Upper lobe of left lung (tissue), 6 donors: ENCODE measurements around the gene EPB41L3. TPM values are rescaled to one million over a fixed set of nuclear protein-coding genes. Genes with fewer than 3 reads are reported as not detected.
A peak's percentile ranks its signal among the peaks of the same experiment; 100 is the strongest.

ENCODE experiments used
- ATAC-seq, 2 donors: fragments of 200-7000 bp; cut with Tn5 transposase; one replicate each; pipeline ENCODE4 v1.9.1; 2022; ENCODE audit warnings: mild to moderate bottlenecking in 2 of 2, moderate library complexity in 2 of 2; ENCODE audit not compliant: low FRiP score in 2 of 2
- DNase-seq, 2 donors: peaks; one replicate each; pipeline ENCODE4 v3.0.0-alpha.2; 2019 to 2020
- H3K27ac ChIP-seq, 4 donors: fragments of 200-600 bp; sonication (generic); one replicate each; pipeline ENCODE4 v1.5.1; 2016 to 2019
- H3K27me3 ChIP-seq, 4 donors: fragments of 200-600 bp; sonication (generic); one replicate each; pipeline ENCODE4 v1.5.1; 2017 to 2019
- H3K36me3 ChIP-seq, 4 donors: fragments of 200-600 bp; sonication (generic); one replicate each; pipeline ENCODE4 v1.5.1; 2016 to 2019
- H3K4me1 ChIP-seq, 4 donors: fragments of 200-600 bp; sonication (generic); one replicate each; pipeline ENCODE4 v1.5.1; 2018 to 2019
- H3K4me3 ChIP-seq, 4 donors: fragments of 200-600 bp; sonication (generic); one replicate each; pipeline ENCODE4 v1.5.1; 2017 to 2019; ENCODE audit warnings: mild to moderate bottlenecking in 2 of 4, moderate library complexity in 1 of 4
- H3K9me3 ChIP-seq, 4 donors: fragments of 200-600 bp; sonication (generic); one replicate each; pipeline ENCODE4 v1.5.1; 2018 to 2019
- EP300 ChIP-seq, 4 donors: sonication (generic); formaldehyde crosslinking; IDR thresholded peaks; one replicate each; pipeline ENCODE4 v1.5.1; 2017; ENCODE audit warnings: antibody characterized with exemption in 4 of 4, control low read depth in 2 of 4
- POLR2A ChIP-seq, 4 donors: fragments of 450-650 bp; IDR thresholded peaks; one replicate each; pipeline ENCODE4 v1.5.1; 2016 to 2017; ENCODE audit warnings: antibody characterized with exemption in 4 of 4, mild to moderate bottlenecking in 2 of 4
- POLR2AphosphoS5 ChIP-seq, 2 donors: sonication (generic); formaldehyde crosslinking; IDR thresholded peaks; one replicate each; pipeline ENCODE4 v1.5.1; 2017; ENCODE audit warnings: antibody characterized with exemption in 2 of 2
- WGBS, 2 donors: methylation state at CpG; one replicate each; pipeline ENCODE4 v1.1.5; 2017 to 2018; 5-methylcytosine and 5-hydroxymethylcytosine counted together
- total RNA-seq, 6 donors: library from RNA; depleted of rRNA in 4 of 6; stranded (reverse); fragments of >200 nt in 4 of 6; gene quantifications; one replicate each; pipeline versions ENCODE4 v1.1.0 to v1.2.1, GENCODE V29; 2016 to 2021
- TF ChIP-seq, protein P1 (sequence below), 6 experiments: fragments of 450-650 bp in 4 of 6; fragments of 200-600 bp in 2 of 6; sonication (generic) in 2 of 6; IDR thresholded peaks; one replicate each; pipeline ENCODE4 v1.5.1; 2016 to 2019; ENCODE audit warnings: antibody characterized with exemption in 6 of 6
- donor health status: DM: no; HTN: no; CAD: no; lungs with moderate emphysema.
- donor health status: DM: no; HTN: yes; CAD: no; lungs with severe emphysema.

The EPB41L3 gene
- total RNA-seq, 6 donors from 2014 or later: 56.4 to 268 (median 85.7) TPM

DNA sequence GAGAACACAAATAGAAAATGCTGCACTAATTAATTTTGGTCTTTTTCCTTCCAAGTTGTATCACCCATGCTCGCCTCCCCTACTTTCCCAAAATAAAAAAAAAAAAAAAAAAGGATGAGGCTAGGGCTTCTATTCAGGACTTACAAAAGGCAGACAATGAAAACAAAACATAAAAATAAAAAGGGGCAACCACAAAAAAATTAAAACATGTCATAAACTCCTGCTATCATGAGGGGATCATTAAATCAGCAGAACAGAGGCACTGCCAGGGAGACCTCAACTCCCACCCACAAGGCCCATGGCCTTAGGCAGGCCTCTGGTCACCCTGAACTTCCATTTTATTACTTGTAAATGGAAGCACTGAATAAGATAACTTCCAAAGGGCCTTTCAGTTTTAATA lies 23.3 kb downstream of the EPB41L3 start:
- H3K4me3 ChIP-seq: no peak overlapping the region
- H3K27me3 ChIP-seq: no peaks in the 10 kb centered on the region
- H3K4me1 ChIP-seq: peaks cover 0 to 8% (median 3%) of the 10 kb centered on the region in 4 donors
- DNase-seq (no peak), ATAC-seq (no peak)
- no peak for TF ChIP-seq POLR2A (IDR thresholded peaks at IDR 0.05)
- no peak for TF ChIP-seq EP300 (IDR thresholded peaks at IDR 0.05)
- TF ChIP-seq, protein P1, sequence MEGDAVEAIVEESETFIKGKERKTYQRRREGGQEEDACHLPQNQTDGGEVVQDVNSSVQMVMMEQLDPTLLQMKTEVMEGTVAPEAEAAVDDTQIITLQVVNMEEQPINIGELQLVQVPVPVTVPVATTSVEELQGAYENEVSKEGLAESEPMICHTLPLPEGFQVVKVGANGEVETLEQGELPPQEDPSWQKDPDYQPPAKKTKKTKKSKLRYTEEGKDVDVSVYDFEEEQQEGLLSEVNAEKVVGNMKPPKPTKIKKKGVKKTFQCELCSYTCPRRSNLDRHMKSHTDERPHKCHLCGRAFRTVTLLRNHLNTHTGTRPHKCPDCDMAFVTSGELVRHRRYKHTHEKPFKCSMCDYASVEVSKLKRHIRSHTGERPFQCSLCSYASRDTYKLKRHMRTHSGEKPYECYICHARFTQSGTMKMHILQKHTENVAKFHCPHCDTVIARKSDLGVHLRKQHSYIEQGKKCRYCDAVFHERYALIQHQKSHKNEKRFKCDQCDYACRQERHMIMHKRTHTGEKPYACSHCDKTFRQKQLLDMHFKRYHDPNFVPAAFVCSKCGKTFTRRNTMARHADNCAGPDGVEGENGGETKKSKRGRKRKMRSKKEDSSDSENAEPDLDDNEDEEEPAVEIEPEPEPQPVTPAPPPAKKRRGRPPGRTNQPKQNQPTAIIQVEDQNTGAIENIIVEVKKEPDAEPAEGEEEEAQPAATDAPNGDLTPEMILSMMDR (IDR thresholded peaks at IDR 0.05): no peak
- TF ChIP-seq POLR2AphosphoS5 (IDR thresholded peaks at IDR 0.05): no peak
- no peak overlapping the region for H3K27ac ChIP-seq
- WGBS, 2 donors: 71 to 85% methylated on average over 1 of the region's 1 CpG
- H3K36me3 ChIP-seq: no peaks in the 10 kb centered on the region
- no peaks in the 10 kb centered on the region for H3K9me3 ChIP-seq

DNA sequence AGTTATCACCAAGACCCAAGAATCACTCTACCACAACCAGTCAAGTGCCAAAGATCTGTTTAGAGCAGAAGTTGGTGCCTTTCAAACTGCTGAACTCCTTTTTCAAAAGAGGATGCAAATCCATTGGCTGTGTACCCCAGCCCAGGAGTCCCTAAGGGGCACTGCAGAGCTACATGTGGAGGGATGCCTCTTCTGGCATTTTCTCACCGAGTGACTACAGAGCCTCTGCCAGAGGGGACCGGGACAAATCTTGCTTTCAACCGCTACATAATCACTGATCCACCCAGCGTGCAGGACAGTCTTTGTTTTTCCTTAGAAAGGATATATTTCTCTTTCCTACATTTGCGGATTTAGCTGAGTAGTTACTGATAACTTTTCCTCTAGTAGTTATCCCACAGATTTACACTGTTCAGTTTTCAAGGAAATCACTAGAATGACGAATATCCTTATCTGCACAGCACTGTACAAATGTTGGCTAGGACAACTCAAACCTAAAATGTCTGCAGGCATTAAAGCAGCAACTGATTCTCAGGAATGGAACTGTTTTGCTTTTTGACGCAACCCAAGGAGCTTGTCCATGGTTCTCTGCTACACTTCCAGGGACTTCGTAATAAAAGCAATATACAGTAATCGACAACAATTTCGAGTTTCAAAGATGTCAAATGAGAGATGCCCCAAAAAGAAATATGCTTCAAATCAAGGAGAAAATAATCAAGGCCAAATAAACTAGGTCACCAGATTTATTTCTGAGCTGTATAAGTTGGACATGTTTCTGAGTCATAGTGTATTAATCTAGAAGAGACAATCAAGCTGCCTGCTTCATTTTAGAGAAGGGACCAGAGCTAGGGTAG lies 24.1 kb downstream of the EPB41L3 start:
- 83 to 86% methylated on average over 10 of the region's 10 CpGs for WGBS, 2 donors
- Histone ChIP-seq H3K4me3 (no peak overlapping the region), H3K27ac (no peak overlapping the region)

DNA sequence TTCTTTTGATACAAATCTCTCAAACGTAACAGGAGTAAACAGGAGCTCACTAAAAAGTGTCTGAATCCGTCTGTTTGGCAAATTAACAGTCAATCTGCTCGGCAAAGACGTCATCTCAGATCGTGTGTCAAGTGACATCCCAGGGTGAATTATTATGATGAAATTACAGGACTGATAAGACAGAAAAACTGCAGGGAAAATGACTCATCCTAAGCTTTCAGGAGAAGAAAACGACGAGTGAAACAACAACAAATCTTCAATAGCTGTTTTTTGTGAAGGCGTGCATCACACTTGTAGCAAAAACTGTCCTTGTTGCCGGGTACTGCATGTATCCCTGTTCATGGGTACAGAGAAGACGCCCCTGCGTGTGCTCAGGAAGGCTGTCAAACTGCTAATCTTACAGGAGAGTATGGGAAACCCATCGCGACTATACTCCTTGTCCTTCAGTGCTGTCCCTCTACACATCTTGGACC lies 24.9 kb downstream of the EPB41L3 start:
- no peak for TF ChIP-seq POLR2AphosphoS5 (IDR thresholded peaks at IDR 0.05)
- TF ChIP-seq, protein P1 (IDR thresholded peaks at IDR 0.05): no peak
- no peak for TF ChIP-seq POLR2A (IDR thresholded peaks at IDR 0.05)
- no peak for TF ChIP-seq EP300 (IDR thresholded peaks at IDR 0.05)
- peak in 1 of 2 donors; percentile 79 for ATAC-seq
- H3K27ac ChIP-seq: no peak overlapping the region
- H3K27me3 ChIP-seq: no peaks in the 10 kb centered on the region
- H3K4me1 ChIP-seq: peaks cover 0 to 16% (median 3%) of the 10 kb centered on the region in 4 donors
- no peak for DNase-seq
- no peaks in the 10 kb centered on the region for H3K9me3 ChIP-seq
- 63 to 73% methylated on average over 13 of the region's 13 CpGs for WGBS, 2 donors
- no peak overlapping the region for H3K4me3 ChIP-seq
- no peaks in the 10 kb centered on the region for H3K36me3 ChIP-seq

More for the DNA sequence above, 24.1 kb downstream of the EPB41L3 start:
- peak in 1 of 2 donors; percentile 47 for ATAC-seq
- Histone ChIP-seq H3K9me3 (no peaks in the 10 kb centered on the region), H3K36me3 (no peaks in the 10 kb centered on the region), H3K4me1 (peaks cover 0 to 14% (median 3%) of the 10 kb centered on the region in 4 donors), H3K27me3 (no peaks in the 10 kb centered on the region)
- no peak for DNase-seq
- TF ChIP-seq, protein P1 (IDR thresholded peaks at IDR 0.05): no peak
- no peak for TF ChIP-seq POLR2A (IDR thresholded peaks at IDR 0.05)
- no peak for TF ChIP-seq EP300 (IDR thresholded peaks at IDR 0.05)
- no peak for TF ChIP-seq POLR2AphosphoS5 (IDR thresholded peaks at IDR 0.05)

DNA sequence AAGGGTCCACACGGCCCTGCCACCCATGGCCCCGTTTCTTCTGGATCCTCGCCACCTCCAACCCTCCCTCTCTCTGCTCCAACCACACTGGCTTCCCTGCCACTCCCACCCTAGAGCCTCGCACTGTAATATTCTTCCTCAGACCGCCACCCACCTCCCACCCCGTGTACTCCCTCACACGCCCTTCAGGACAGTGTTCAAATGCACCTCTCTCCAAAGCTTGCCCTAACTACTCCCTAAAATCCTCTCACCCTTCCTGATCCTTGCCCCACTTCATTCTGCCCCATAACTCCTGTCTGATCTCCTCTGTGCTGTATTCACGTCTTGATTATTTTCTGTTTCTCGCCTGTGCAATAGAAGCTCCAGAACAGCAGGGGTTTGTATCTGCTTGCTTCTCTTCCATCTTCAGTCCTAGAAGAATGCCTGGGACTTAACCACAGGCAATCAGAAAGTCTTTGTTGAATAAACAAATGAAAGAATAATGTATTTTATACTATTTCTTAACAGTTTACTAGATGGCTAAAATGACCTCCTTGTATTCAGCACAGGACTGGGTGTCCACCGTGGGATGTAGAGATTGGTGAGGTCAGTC lies 25.5 kb downstream of the EPB41L3 start:
- Histone ChIP-seq H3K9me3 (no peaks in the 10 kb centered on the region), H3K27me3 (no peaks in the 10 kb centered on the region), H3K4me1 (peaks cover 0 to 16% (median 4%) of the 10 kb centered on the region in 4 donors), H3K4me3 (no peak overlapping the region), H3K27ac (no peak overlapping the region), H3K36me3 (no peaks in the 10 kb centered on the region)
- DNase-seq (peak in 1 of 2 donors; percentile 15), ATAC-seq (peak in 1 of 2 donors; percentile 44)
- TF ChIP-seq EP300 (IDR thresholded peaks at IDR 0.05) (no peak), POLR2AphosphoS5 (IDR thresholded peaks at IDR 0.05) (no peak), POLR2A (IDR thresholded peaks at IDR 0.05) (no peak)
- TF ChIP-seq, protein P1 (IDR thresholded peaks at IDR 0.05): no peak
- 90 to 93% methylated on average over 10 of the region's 10 CpGs for WGBS, 2 donors
